HEK293 (cell line): ENCODE data around the gene CSF3R.
A peak's percentile ranks its signal among the peaks of the same experiment; 100 is the strongest.

Experiments
- CTCF ChIA-PET: fragments of 350-600 bp; formaldehyde crosslinking; extraction: SDS; loops from one replicate; lab custom pipeline; 2021; ENCODE audit warnings: antibody characterized with exemption; lab: Yijun Ruan, JAX
- POLR2A ChIA-PET: fragments of 300-600 bp; formaldehyde crosslinking; extraction: SDS; loops from one replicate; lab custom pipeline; 2020; ENCODE audit warnings: antibody characterized with exemption, inconsistent platforms; lab: Yijun Ruan, JAX
- H3K27ac ChIP-seq: fragments of 200-500 bp; sonication (Bioruptor generic); 2 replicates; pipeline ENCODE4 v1.5.1; 2014; ENCODE audit warnings: low read depth, low read length, control low read depth, inconsistent platforms; ENCODE audit errors: extremely low read depth
- H3K36me3 ChIP-seq, 2 experiments: fragments of 200-500 bp in 1 of 2; sonication (Bioruptor generic) in 1 of 2; 1 replicate in 1 of 2; 2 replicates in 1 of 2; pipeline ENCODE4 v1.5.1; 2014 to 2017; ENCODE audit warnings: inconsistent platforms in 2 of 2, low read length in 2 of 2; ENCODE audit not compliant: control insufficient read depth in 2 of 2, insufficient read depth in 1 of 2
- H3K4me1 ChIP-seq: fragments of 200-500 bp; sonication (Bioruptor generic); 2 replicates; pipeline ENCODE4 v1.5.1; 2014; ENCODE audit warnings: mild to moderate bottlenecking, low read length, inconsistent platforms; ENCODE audit not compliant: control insufficient read depth, insufficient read depth
- H3K4me3 ChIP-seq: 2 replicates; pipeline ENCODE4 v1.5.1; 2011; ENCODE audit warnings: low read depth, mild to moderate bottlenecking, control low read depth, low read length, moderate library complexity
- H3K9me3 ChIP-seq: fragments of 200-500 bp; sonication (Bioruptor generic); 2 replicates; pipeline ENCODE4 v1.5.1; 2014; ENCODE audit warnings: low read depth, low read length, inconsistent platforms; ENCODE audit not compliant: control insufficient read depth, insufficient read depth
- EGR2 ChIP-seq: fragments of 450-650 bp; formaldehyde crosslinking; IDR thresholded peaks from 2 replicates; pipeline ENCODE4 v1.5.1; 2016; ENCODE audit warnings: low read depth, missing biosample characterization, missing genetic modification characterization
- GLIS1 ChIP-seq: fragments of 450-650 bp; formaldehyde crosslinking; IDR thresholded peaks from 2 replicates; pipeline ENCODE4 v1.5.1; 2016; ENCODE audit warnings: missing biosample characterization, missing genetic modification characterization
- GLIS2 ChIP-seq: fragments of 450-650 bp; formaldehyde crosslinking; IDR thresholded peaks from 2 replicates; pipeline ENCODE4 v1.5.1; 2016; ENCODE audit warnings: missing biosample characterization, missing genetic modification characterization
- REPIN1 ChIP-seq: fragments of 450-650 bp; formaldehyde crosslinking; IDR thresholded peaks from 2 replicates; pipeline ENCODE4 v1.5.1; 2017; ENCODE audit warnings: missing biosample characterization, missing genetic modification characterization, low read depth
- SETDB1 ChIP-seq: IDR thresholded peaks from one replicate; pipeline ENCODE4 v1.6.1; 2017; ENCODE audit warnings: mild to moderate bottlenecking, low read length, moderate library complexity, mixed read lengths; ENCODE audit not compliant: insufficient read length
- TRIM28 ChIP-seq: IDR thresholded peaks from 2 replicates; pipeline ENCODE4 v1.6.1; 2011; ENCODE audit warnings: low read length, control low read depth, borderline replicate concordance
- ZBTB8A ChIP-seq: fragments of 450-650 bp; formaldehyde crosslinking; IDR thresholded peaks from 2 replicates; pipeline ENCODE4 v1.5.1; 2016; ENCODE audit warnings: missing biosample characterization, missing genetic modification characterization
- ZFHX2 ChIP-seq: fragments of 450-650 bp; formaldehyde crosslinking; conservative IDR thresholded peaks from 2 replicates; pipeline ENCODE4 v1.5.1; 2016; ENCODE audit warnings: missing biosample characterization, missing genetic modification characterization
- ZFP3 ChIP-seq: fragments of 450-650 bp; formaldehyde crosslinking; IDR thresholded peaks from 2 replicates; pipeline ENCODE4 v1.5.1; 2016; ENCODE audit warnings: low read depth, missing biosample characterization, missing genetic modification characterization
- ZFP41 ChIP-seq: fragments of 450-650 bp; formaldehyde crosslinking; IDR thresholded peaks from 2 replicates; pipeline ENCODE4 v1.5.1; 2016; ENCODE audit warnings: missing biosample characterization, missing genetic modification characterization, borderline replicate concordance
- ZFP69B ChIP-seq: fragments of 450-650 bp; formaldehyde crosslinking; IDR thresholded peaks from 2 replicates; pipeline ENCODE4 v1.5.1; 2016; ENCODE audit warnings: missing biosample characterization, missing genetic modification characterization
- ZNF133 ChIP-seq: fragments of 450-650 bp; formaldehyde crosslinking; IDR thresholded peaks from 2 replicates; pipeline ENCODE4 v1.5.1; 2016; ENCODE audit warnings: missing biosample characterization, missing genetic modification characterization
- ZNF140 ChIP-seq: fragments of 450-650 bp; formaldehyde crosslinking; IDR thresholded peaks from 2 replicates; pipeline ENCODE4 v1.5.1; 2016; ENCODE audit warnings: missing biosample characterization, missing genetic modification characterization
- ZNF24 ChIP-seq: fragments of 450-650 bp; formaldehyde crosslinking; IDR thresholded peaks from 2 replicates; pipeline ENCODE4 v1.5.1; 2016; ENCODE audit warnings: missing biosample characterization, missing genetic modification characterization
- ZNF248 ChIP-seq: fragments of 450-650 bp; formaldehyde crosslinking; IDR thresholded peaks from 2 replicates; pipeline ENCODE4 v1.5.1; 2017; ENCODE audit warnings: missing biosample characterization, missing genetic modification characterization
- ZNF292 ChIP-seq: fragments of 450-650 bp; formaldehyde crosslinking; IDR thresholded peaks from 2 replicates; pipeline ENCODE4 v1.5.1; 2016; ENCODE audit warnings: low read depth, missing biosample characterization, missing genetic modification characterization, borderline replicate concordance
- ZNF302 ChIP-seq: fragments of 450-650 bp; formaldehyde crosslinking; IDR thresholded peaks from 2 replicates; pipeline ENCODE4 v1.5.1; 2016; ENCODE audit warnings: missing biosample characterization, missing genetic modification characterization, low read depth
- ZNF426 ChIP-seq: fragments of 450-650 bp; formaldehyde crosslinking; IDR thresholded peaks from 2 replicates; pipeline ENCODE4 v1.5.1; 2017; ENCODE audit warnings: missing biosample characterization, missing genetic modification characterization, mild to moderate bottlenecking, inconsistent platforms, moderate library complexity
- ZNF433 ChIP-seq: fragments of 450-650 bp; formaldehyde crosslinking; IDR thresholded peaks from 2 replicates; pipeline ENCODE4 v1.5.1; 2016; ENCODE audit warnings: missing biosample characterization, missing genetic modification characterization, low read depth
- ZNF530 ChIP-seq: fragments of 450-650 bp; formaldehyde crosslinking; IDR thresholded peaks from 2 replicates; pipeline ENCODE4 v1.5.1; 2016; ENCODE audit warnings: low read depth, missing biosample characterization, missing genetic modification characterization
- ZNF571 ChIP-seq: fragments of 450-650 bp; formaldehyde crosslinking; IDR thresholded peaks from 2 replicates; pipeline ENCODE4 v1.5.0; 2017; ENCODE audit warnings: missing biosample characterization, missing genetic modification characterization
- ZNF600 ChIP-seq: fragments of 450-650 bp; formaldehyde crosslinking; IDR thresholded peaks from 2 replicates; pipeline ENCODE4 v1.5.1; 2016; ENCODE audit warnings: missing biosample characterization, missing genetic modification characterization
- ZNF664 ChIP-seq: fragments of 450-650 bp; formaldehyde crosslinking; IDR thresholded peaks from 2 replicates; pipeline ENCODE4 v1.5.1; 2016; ENCODE audit warnings: missing biosample characterization, missing genetic modification characterization
- TF ChIP-seq, protein P1 (sequence below): fragments of 450-650 bp; formaldehyde crosslinking; IDR thresholded peaks from 2 replicates; pipeline ENCODE4 v1.5.1; 2017; ENCODE audit warnings: missing biosample characterization, mild to moderate bottlenecking, missing genetic modification characterization, moderate library complexity
- TF ChIP-seq, protein P2 (sequence below): fragments of 450-650 bp; formaldehyde crosslinking; IDR thresholded peaks from 2 replicates; pipeline ENCODE4 v1.5.1; 2016; ENCODE audit warnings: missing biosample characterization, missing genetic modification characterization
- TF ChIP-seq, protein P3 (sequence below): fragments of 450-650 bp; formaldehyde crosslinking; IDR thresholded peaks from 2 replicates; pipeline ENCODE4 v1.5.1; 2016; ENCODE audit warnings: missing biosample characterization, missing genetic modification characterization

Gene CSF3R

DNA sequence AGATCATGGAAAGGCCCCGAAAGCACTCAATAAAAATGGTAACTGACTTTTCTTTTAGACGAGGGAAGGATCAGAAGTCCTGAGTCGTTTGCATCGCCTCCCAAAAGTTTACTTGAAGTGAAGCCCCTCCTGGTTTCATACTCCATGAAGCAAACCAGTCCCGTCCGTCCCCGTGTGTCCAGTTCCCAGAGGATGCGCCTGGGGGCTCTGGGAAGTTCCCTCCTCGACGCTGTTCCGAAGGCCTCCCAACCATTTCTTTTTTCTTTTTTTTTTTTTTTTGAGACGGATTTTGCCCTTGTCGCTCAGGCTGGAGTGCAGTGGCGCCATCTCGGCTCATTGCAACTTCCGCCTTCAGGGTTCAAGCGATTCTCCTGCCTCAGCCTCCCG is 31.8 kb downstream of the CSF3R start:
- POLR2A ChIA-PET, result interaction anchor here (0.6 to 2.3 kb wide), 15 partner anchors 9 to 519 kb away, joined by 3 to 54 read pairs (median 4); partner anchors contain the start of genes MRPS15 and TRAPPC3
- peak overlapping the region; percentile 61 for H3K4me3 ChIP-seq
- no peak for TF ChIP-seq GLIS1 (tag by site-specific recombination)
- peak; percentile 19 for TF ChIP-seq SETDB1
- TF ChIP-seq, all 188 proteins: peak for 1
- H3K9me3 ChIP-seq, result no peaks in the 10 kb centered on the region
- peak overlapping the region; percentile 55 for H3K27ac ChIP-seq
- peaks cover 0 to 27% of the 10 kb centered on the region in 2 experiments; a peak in 1 of 3 replicates for H3K36me3 ChIP-seq
- CTCF ChIA-PET, result interaction anchor here (0.7 to 1.0 kb wide), 4 partner anchors 10 to 1606 kb away, joined by 3 read pairs; no protein-coding TSS in a partner anchor
- H3K4me1 ChIP-seq, result no peaks in the 10 kb centered on the region

DNA sequence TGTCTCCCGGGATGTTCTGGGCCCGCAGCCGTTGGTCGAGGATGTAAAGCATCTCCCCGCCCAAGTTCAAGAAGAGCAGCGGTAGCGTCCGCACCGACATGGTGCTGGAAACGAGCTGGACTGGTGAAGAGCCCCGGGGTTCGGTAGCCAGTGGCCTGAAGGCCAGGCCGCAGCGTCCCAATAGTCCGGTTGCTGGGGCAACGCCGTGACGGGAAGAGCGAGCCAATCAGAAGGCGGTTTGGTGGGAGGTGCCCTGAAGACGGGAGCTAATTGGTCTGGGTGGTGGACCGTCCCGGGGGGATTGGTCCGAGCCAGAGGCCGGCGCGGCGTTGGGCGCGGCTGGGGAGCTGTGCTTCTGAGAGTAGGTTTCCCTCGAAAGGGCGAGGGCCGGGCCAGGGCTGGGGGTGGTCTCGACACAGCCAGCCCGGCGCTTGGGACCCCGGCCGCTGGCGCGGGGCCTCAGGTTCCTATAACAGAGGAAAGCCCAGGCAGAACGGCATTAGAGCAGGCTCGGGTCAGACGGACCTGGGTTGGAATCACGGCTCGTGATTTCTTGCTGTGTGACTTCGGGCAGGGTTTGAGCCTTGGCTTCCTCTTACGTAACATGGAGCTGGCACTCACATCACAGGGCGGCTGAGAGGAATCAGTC is 32.3 kb downstream of the CSF3R start, which contains the start of gene OSCP1:
TSS of gene OSCP1 (minus strand) at position 182 of the 649 bp plus-strand sequence. CDS start at position 100, 82 bp downstream.
- Histone ChIP-seq H3K9me3 (no peaks in the 10 kb centered on the region), H3K4me1 (no peaks in the 10 kb centered on the region), H3K4me3 (peak within 1 kb of the TSS; percentile 61), H3K36me3 (peaks cover 0 to 22% of the 10 kb centered on the region in 2 experiments; a peak in 1 of 3 replicates), H3K27ac (peak within 1 kb of the TSS; percentile 55)
- ChIA-PET CTCF (interaction anchor here (0.6 to 1.1 kb wide), 7 partner anchors 10 to 1607 kb away, joined by 3 read pairs; no protein-coding TSS in a partner anchor), POLR2A (interaction anchor here (0.6 to 2.3 kb wide), 18 partner anchors 9 to 1400 kb away, joined by 3 to 54 read pairs (median 4); partner anchors contain the start of genes MRPS15 and TRAPPC3)
- TF ChIP-seq, protein P1, sequence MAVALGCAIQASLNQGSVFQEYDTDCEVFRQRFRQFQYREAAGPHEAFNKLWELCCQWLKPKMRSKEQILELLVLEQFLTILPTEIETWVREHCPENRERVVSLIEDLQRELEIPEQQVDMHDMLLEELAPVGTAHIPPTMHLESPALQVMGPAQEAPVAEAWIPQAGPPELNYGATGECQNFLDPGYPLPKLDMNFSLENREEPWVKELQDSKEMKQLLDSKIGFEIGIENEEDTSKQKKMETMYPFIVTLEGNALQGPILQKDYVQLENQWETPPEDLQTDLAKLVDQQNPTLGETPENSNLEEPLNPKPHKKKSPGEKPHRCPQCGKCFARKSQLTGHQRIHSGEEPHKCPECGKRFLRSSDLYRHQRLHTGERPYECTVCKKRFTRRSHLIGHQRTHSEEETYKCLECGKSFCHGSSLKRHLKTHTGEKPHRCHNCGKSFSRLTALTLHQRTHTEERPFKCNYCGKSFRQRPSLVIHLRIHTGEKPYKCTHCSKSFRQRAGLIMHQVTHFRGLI (tag by site-specific recombination), result peak; percentile 98
- TF ChIP-seq ZNF133 (tag by site-specific recombination) (no peak), ZNF571 (tag by site-specific recombination) (no peak), ZFP69B (no peak), ZNF248 (tag by site-specific recombination) (no peak), ZNF433 (tag by site-specific recombination) (no peak), ZNF530 (tag by site-specific recombination) (no peak), EGR2 (tag by site-specific recombination) (no peak), ZNF600 (tag by site-specific recombination) (peak; percentile 95), ZNF24 (0 out of 2 replicates have a peak, but pooled peaks have one; percentile 43), ZNF302 (no peak), ZNF426 (tag by site-specific recombination) (no peak), ZBTB8A (tag by site-specific recombination) (peak; percentile 66), REPIN1 (tag by site-specific recombination) (no peak), ZNF292 (tag by site-specific recombination) (no peak), ZNF140 (tag by site-specific recombination) (no peak), ZFP3 (no peak), ZFP41 (tag by site-specific recombination) (no peak), GLIS2 (tag by site-specific recombination) (peak; percentile 90), ZFHX2 (tag by site-specific recombination) (no peak), TRIM28 (peak; percentile 53; the same call in 1 of the 2 replicates), ZNF664 (no peak)
- TF ChIP-seq, protein P2, sequence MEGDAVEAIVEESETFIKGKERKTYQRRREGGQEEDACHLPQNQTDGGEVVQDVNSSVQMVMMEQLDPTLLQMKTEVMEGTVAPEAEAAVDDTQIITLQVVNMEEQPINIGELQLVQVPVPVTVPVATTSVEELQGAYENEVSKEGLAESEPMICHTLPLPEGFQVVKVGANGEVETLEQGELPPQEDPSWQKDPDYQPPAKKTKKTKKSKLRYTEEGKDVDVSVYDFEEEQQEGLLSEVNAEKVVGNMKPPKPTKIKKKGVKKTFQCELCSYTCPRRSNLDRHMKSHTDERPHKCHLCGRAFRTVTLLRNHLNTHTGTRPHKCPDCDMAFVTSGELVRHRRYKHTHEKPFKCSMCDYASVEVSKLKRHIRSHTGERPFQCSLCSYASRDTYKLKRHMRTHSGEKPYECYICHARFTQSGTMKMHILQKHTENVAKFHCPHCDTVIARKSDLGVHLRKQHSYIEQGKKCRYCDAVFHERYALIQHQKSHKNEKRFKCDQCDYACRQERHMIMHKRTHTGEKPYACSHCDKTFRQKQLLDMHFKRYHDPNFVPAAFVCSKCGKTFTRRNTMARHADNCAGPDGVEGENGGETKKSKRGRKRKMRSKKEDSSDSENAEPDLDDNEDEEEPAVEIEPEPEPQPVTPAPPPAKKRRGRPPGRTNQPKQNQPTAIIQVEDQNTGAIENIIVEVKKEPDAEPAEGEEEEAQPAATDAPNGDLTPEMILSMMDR (tag by site-specific recombination), result no peak
- TF ChIP-seq, protein P3, sequence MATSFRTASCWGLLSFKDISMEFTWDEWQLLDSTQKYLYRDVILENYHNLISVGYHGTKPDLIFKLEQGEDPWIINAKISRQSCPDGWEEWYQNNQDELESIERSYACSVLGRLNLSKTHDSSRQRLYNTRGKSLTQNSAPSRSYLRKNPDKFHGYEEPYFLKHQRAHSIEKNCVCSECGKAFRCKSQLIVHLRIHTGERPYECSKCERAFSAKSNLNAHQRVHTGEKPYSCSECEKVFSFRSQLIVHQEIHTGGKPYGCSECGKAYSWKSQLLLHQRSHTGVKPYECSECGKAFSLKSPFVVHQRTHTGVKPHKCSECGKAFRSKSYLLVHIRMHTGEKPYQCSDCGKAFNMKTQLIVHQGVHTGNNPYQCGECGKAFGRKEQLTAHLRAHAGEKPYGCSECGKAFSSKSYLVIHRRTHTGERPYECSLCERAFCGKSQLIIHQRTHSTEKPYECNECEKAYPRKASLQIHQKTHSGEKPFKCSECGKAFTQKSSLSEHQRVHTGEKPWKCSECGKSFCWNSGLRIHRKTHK, result no peak
